Measurements from ENCODE around the gene SORCS2.

Gene SORCS2

DNA sequence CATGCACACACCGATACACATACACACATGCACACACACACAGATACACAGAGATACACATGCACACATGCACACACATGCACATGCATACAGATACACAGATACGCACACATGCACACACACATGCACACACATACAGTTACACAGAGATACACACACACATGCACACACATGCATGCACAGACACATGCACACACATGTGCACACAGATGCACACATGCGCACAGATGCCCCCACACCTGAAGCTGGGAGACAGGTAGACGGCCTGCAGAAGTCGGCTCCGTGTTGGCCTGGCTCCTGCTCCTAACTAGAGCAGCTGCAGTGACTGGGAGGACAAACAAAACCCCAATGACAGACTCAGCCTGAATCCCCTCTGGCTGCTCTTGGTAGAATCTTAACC lies 195.6 kb downstream of the SORCS2 start:
- no peak overlapping the region for H3K4me3 ChIP-seq (ENCODE audit: low read length)

DNA sequence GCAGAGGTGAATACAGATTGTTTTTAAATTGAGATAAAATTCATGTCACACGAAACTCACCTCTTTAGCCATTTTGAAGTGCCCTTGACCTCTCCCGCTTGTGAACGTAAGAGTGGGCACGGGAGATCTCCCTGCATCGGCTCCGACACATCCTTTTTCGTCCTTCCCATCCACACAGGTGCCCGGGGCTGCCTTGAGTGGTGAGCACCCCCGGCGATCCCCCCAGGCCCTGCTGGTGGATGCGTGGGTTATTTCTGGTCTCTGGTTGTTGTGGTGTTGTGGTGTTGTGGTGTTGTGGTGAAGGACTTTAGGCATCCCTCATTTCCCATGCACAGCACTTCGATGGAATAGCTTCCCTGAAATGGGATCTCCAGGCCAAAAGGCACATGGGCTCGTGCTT lies 196.3 kb downstream of the SORCS2 start:
- no peak for DNase-seq (ENCODE audit: low read depth, low spot score)
- H3K4me3 ChIP-seq (ENCODE audit: low read length): no peak overlapping the region

More for the DNA sequence above, 195.6 kb downstream of the SORCS2 start:
- DNase-seq (ENCODE audit: low read depth, low spot score): no peak

DNA sequence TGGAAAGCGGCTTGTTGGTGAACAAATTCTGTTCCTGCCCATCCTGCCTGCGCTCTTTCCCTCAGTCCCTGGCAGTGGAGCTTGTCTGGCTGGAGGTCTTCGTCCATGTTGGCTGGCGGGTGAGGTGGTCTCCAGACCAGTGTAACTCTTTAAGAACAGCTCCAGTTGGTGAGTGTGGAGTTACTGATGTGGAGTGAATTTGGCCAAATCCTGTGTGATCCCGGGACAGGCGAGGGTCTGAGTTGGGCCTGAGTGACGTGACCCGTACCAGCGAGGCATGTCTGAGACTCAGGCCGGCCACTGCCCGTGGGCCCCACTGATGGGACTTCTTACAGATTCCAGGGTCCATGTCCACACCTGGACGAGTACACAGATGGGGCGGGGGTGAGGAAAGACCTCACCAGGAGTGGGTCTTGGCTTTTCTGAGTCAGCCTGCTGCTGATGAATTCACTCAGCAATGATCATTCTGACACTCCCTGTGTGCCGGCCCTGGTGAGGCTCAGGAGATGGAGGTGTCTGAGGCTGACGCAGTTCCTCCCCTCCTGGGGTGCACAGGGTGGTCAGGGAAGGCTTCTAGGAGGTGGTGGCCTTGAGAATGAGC lies 196.9 kb downstream of the SORCS2 start:
- DNase-seq (ENCODE audit: low read depth, low spot score): no peak
- no peak overlapping the region for H3K4me3 ChIP-seq (ENCODE audit: low read length)

GRCh38 chr4:7389719-7390118 lies 197.4 kb downstream of the SORCS2 start:
- no peak for DNase-seq (ENCODE audit: low read depth, low spot score)
- H3K4me3 ChIP-seq (ENCODE audit: low read length): no peak overlapping the region

- H3K4me3 ChIP-seq (ENCODE audit: low read length): no peak overlapping the region
- DNase-seq (ENCODE audit: low read depth, low spot score): no peak
Measured at GRCh38 chr4:7390336-7390735, 198.0 kb downstream of the SORCS2 start.

DNA sequence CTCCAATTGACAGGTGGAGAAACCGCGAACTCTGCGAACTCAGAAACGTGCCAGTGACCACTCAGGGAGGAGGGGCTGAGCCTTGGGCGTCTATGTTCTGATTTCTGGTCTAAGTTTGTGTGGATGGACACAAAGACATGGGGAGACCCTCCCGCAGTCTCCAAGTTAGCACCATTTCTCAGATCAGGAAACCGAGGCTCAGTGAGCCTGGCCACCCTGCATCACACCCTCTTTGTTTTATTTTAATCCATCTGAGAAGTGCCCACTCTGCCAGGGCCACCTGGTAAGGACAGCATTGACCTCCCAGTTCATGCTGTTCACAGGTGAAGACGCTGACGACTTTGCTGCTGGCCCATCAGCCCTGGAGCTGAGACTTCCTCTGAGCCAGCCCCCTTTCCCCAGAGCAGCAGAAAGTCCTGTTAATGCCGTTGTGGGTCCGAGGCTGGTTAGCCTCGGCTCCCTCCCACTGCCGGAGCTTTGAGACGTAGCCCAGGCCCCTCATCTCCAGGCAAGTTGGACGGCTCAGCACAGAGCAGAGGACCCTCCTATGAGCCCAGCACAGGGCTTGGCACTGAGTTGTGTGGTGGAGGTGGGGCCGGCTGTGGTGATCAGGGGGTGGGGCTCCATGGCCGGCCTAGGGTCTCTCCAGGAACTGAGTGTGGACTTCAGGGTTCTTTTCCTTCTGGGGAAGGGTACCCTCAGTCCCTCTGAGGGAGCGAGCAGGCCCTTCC lies 198.7 kb downstream of the SORCS2 start:
- no peak for DNase-seq (ENCODE audit: low read depth, low spot score)
- no peak overlapping the region for H3K4me3 ChIP-seq (ENCODE audit: low read length)

DNA sequence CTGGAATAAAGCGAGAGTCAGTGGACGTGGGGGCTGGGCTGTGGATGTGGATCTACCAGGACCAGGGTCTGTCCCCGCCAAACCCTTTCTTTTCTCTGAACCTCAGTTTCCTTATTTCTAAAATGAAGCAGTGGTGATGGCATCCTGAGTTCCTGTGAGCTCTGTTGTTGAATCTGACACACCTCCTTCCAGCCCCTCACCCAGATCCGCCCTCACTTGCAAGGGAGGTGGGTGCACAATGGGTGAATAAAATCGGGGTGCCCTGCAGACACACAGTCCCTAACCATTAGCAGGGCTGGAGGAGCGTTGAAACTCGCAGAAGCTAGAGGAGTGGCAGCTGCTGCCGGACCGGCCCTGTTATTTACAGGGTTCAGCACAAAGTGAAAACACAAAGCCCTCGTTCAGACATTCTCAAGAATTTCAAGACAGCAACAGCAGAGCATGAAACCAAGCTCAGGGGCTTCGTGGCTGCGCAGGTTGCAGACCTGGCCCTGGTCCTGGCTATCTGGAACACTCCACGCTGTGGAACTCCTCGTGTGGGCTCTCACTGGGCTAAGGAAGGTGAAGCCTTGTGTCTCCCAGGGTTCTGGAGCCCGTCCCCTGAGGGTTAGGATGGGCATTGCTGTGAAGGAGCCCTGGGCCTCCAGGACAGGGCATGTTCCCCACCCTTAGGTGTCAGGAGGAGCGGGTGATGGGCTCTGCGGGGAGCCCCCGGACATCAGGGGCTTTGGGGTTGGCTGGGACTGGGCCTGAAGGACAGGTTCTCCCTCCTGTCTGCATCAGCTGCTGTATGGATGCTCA lies 199.5 kb downstream of the SORCS2 start:
- H3K4me3 ChIP-seq (ENCODE audit: low read length): no peak overlapping the region
- DNase-seq (ENCODE audit: low read depth, low spot score): no peak

DNA sequence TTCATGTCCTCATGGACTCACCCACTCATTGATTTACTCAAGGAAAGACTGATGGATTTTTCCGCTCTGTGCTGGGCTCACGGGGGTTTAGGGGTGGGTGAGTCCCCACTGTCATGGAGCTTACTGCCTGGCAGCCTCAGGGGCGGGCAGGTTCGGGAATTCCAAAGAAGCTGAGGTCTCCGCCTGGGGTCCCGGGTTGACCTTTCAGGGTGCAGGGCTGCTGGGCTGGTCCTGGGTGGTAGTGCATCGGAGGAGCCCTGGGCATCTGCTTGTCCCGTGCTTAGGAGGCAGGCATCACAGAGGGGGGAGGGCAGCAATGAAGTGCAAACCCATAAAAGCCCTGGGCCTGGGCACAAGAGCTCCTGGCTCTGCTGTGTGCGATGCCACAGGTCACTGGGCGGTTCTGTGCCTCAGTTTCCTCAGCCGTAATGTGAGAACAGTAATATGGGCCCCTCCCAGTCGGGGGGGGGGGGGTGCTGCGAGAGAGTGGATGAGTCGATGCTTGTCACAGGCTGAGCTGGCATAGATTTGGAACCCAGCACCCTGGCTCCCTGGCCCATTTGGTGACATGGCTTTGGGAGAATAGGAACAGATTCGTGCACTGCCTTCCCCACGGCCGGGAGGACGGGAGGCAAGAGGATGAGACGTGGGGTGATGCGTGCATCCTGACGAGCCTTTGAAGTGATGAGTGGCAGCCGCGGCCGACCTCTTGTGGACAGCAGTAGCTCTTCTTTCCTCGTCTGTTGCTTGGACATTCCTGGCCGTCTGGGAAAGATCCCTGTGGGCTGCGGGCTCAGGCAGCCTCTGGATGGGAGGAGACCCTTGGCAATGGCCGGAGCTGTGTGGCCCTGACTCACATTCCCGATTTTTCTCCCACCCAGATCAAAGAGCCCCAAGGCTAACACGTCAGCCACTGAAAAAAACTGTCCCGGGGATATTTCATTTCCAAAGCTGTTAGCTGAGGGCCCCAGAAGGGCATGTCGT lies 200.4 kb downstream of the SORCS2 start:
- DNase-seq (ENCODE audit: low read depth, low spot score): no peak
- H3K4me3 ChIP-seq (ENCODE audit: low read length): no peak overlapping the region

GRCh38 chr4:7393601-7394575 lies 201.6 kb downstream of the SORCS2 start:
- no peak overlapping the region for H3K4me3 ChIP-seq (ENCODE audit: low read length)

GRCh38 chr4:7394681-7395451 lies 202.5 kb downstream of the SORCS2 start:
- H3K4me3 ChIP-seq (ENCODE audit: low read length): no peak overlapping the region
- no peak for DNase-seq (ENCODE audit: low read depth, low spot score)

More at GRCh38 chr4:7393601-7394575, 201.6 kb downstream of the SORCS2 start:
- DNase-seq (ENCODE audit: low read depth, low spot score): no peak

DNA sequence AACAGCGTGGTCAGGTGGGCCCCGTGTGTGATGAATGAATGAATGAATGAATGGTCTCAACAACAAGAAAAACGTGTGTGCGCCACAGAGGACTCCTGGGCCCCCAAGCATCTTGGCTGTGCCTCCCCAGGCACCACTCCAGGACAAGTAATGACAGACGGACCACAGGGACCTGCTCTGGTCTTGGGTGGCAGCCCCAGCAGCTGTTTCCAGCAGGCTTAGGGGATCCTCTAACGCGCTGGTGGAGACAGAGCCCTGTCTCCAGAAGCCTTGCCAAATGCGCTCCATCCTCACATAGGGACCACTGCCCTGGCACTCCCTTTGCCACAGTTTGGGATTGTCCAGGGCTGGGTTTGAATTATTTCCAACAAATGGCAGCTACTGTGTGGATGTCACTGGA lies 203.3 kb downstream of the SORCS2 start:
- H3K4me3 ChIP-seq (ENCODE audit: low read length): no peak overlapping the region
- DNase-seq (ENCODE audit: low read depth, low spot score): no peak

- no peak overlapping the region for H3K4me3 ChIP-seq (ENCODE audit: low read length)
- no peak for DNase-seq (ENCODE audit: low read depth, low spot score)
Measured at GRCh38 chr4:7396186-7396910, 204.0 kb downstream of the SORCS2 start.

GRCh38 chr4:7397206-7398103 lies 205.1 kb downstream of the SORCS2 start:
- no peak for DNase-seq (ENCODE audit: low read depth, low spot score)
- H3K4me3 ChIP-seq (ENCODE audit: low read length): no peak overlapping the region

- no peak overlapping the region for H3K4me3 ChIP-seq (ENCODE audit: low read length)
- no peak for DNase-seq (ENCODE audit: low read depth, low spot score)
Measured at GRCh38 chr4:7398104-7398423, 205.7 kb downstream of the SORCS2 start.

GRCh38 chr4:7398788-7399439 lies 206.6 kb downstream of the SORCS2 start:
- no peak overlapping the region for H3K4me3 ChIP-seq (ENCODE audit: low read length)
- no peak for DNase-seq (ENCODE audit: low read depth, low spot score)

Data from Jurkat, Clone E6-1 (cell line).